Panc1 (cell line): Measurements from ENCODE around the gene MYH11. TPM values are rescaled to one million over a fixed set of nuclear protein-coding genes. Genes with fewer than 3 reads are reported as not detected.

ENCODE experiments used
- ATAC-seq: fragments of 200-7000 bp; cut with Tn5 transposase; 2 replicates; pipeline ENCODE4 v1.9.1; 2020; ENCODE audit warnings: mild to moderate bottlenecking, moderate library complexity
- BruUV-seq: library from RNA; stranded (reverse); fragments of 400-500 nt; replicated peaks from 2 replicates; lab custom pipeline; 2021; lab: Mats Ljungman, UMichigan
- CTCF ChIA-PET: fragments of 300-600 bp; sonication (Branson Sonifier 250); formaldehyde crosslinking; loops from one replicate; lab custom pipeline; 2022; ENCODE audit warnings: antibody characterized with exemption; lab: Charles Lee
- POLR2A ChIA-PET: fragments of 300-600 bp; sonication (Branson Sonifier 250); formaldehyde crosslinking; loops from one replicate; lab custom pipeline; 2022; ENCODE audit warnings: antibody characterized with exemption; lab: Charles Lee
- DNase-seq: peaks from one replicate; pipeline ENCODE4 v3.0.0-alpha.2; 2010; ENCODE audit warnings: low read depth, low spot score
- H3K27ac ChIP-seq: 2 replicates; pipeline ENCODE4 v1.5.1; 2011; ENCODE audit warnings: mild to moderate bottlenecking, low read length, inconsistent platforms
- H3K27me3 ChIP-seq: fragments of 200-500 bp; sonication (Bioruptor generic); 2 replicates; pipeline ENCODE4 v1.6.0; 2014; ENCODE audit warnings: low read length, inconsistent platforms; ENCODE audit not compliant: control insufficient read depth, insufficient read depth
- H3K36me3 ChIP-seq: fragments of 200-500 bp; sonication (Bioruptor generic); 2 replicates; pipeline ENCODE4 v1.5.1; 2014; ENCODE audit warnings: inconsistent platforms, mild to moderate bottlenecking, low read length, moderate library complexity; ENCODE audit not compliant: control insufficient read depth, insufficient read depth
- H3K4me1 ChIP-seq: 2 replicates; pipeline ENCODE4 v1.5.1; 2011; ENCODE audit warnings: inconsistent platforms, mild to moderate bottlenecking, low read length, moderate library complexity; ENCODE audit not compliant: control insufficient read depth, insufficient read depth
- H3K4me3 ChIP-seq, 2 experiments: 2 replicates each; pipeline ENCODE4 v1.5.1; 2011 to 2012; ENCODE audit warnings: low read depth in 2 of 2, low read length in 2 of 2, mild to moderate bottlenecking in 2 of 2, inconsistent platforms in 1 of 2, moderate library complexity in 1 of 2
- H3K9me3 ChIP-seq: fragments of 200-500 bp; sonication (Bioruptor generic); 2 replicates; pipeline ENCODE4 v1.5.1; 2014; ENCODE audit warnings: low read depth, mild to moderate bottlenecking, inconsistent platforms, low read length, moderate library complexity; ENCODE audit not compliant: control insufficient read depth, insufficient read depth
- POLR2AphosphoS5 ChIP-seq: IDR thresholded peaks from 2 replicates; pipeline ENCODE4 v1.6.1; 2012; ENCODE audit warnings: mild to moderate bottlenecking, low read depth, low read length, moderate library complexity
- SIN3A ChIP-seq: IDR thresholded peaks from 2 replicates; pipeline ENCODE4 v1.6.1; 2012; ENCODE audit warnings: low read depth, mild to moderate bottlenecking, low read length, moderate library complexity, borderline replicate concordance; ENCODE audit not compliant: insufficient read depth
- TCF7L2 ChIP-seq: IDR thresholded peaks from 2 replicates; pipeline ENCODE4 v1.6.1; 2011; ENCODE audit warnings: mild to moderate bottlenecking, low read depth, low read length, inconsistent platforms
- in situ Hi-C: cut with HindIII; loops from 2 replicates; pipeline ENCODE4 v1.10.0; 2016; ENCODE audit warnings: low sequenced_read_pairs, low pct_unique_long_range_greater_than_20kb
- intact Hi-C: fragments of 100-400 bp; cut with micrococcal nuclease; formaldehyde crosslinking; loops from one replicate; pipeline ENCODE4 v1.10.0; 2022; ENCODE audit not compliant: unreplicated experiment
- total RNA-seq: library from RNA; stranded (reverse); gene quantifications from one replicate; pipeline ENCODE4 v1.2.1, GENCODE V29; 2021; ENCODE audit not compliant: unreplicated experiment
- TF ChIP-seq, protein P1 (sequence below): fragments of 450-650 bp; IDR thresholded peaks from 2 replicates; pipeline ENCODE4 v1.5.1; 2017; ENCODE audit warnings: mild to moderate bottlenecking
- TF ChIP-seq, protein P2 (sequence below), 2 experiments: IDR thresholded peaks; 2 replicates each; pipeline ENCODE4 v1.6.1; 2011 to 2012; ENCODE audit warnings: low read depth in 2 of 2, control low read depth in 1 of 2, low read length in 1 of 2, mild to moderate bottlenecking in 1 of 2, moderate library complexity in 1 of 2; ENCODE audit not compliant: insufficient read depth in 1 of 2

MYH11 gene
- total RNA-seq, 1 experiment from 2014 or later: 0.51 TPM

- Histone ChIP-seq H3K4me1 (no peaks in the 10 kb centered on the region), H3K27me3 (no peaks in the 10 kb centered on the region; the same call in 1 of the 2 replicates), H3K27ac (no peak overlapping the region), H3K36me3 (no peaks in the 10 kb centered on the region), H3K4me3 (no peak overlapping the region), H3K9me3 (no peaks in the 10 kb centered on the region)
- intact Hi-C loops (loop anchor here (10.0 kb wide), 1 partner anchor 423 kb away; no protein-coding TSS in a partner anchor), in situ Hi-C loops (no loop called here)
- ATAC-seq: 0 out of 2 replicates have a peak, but pooled peaks have one; percentile 12
- no TSS peak for BruUV-seq
- ChIA-PET CTCF (no interaction called here), POLR2A (no interaction called here)
- no peak for DNase-seq
- TF ChIP-seq, protein P1, sequence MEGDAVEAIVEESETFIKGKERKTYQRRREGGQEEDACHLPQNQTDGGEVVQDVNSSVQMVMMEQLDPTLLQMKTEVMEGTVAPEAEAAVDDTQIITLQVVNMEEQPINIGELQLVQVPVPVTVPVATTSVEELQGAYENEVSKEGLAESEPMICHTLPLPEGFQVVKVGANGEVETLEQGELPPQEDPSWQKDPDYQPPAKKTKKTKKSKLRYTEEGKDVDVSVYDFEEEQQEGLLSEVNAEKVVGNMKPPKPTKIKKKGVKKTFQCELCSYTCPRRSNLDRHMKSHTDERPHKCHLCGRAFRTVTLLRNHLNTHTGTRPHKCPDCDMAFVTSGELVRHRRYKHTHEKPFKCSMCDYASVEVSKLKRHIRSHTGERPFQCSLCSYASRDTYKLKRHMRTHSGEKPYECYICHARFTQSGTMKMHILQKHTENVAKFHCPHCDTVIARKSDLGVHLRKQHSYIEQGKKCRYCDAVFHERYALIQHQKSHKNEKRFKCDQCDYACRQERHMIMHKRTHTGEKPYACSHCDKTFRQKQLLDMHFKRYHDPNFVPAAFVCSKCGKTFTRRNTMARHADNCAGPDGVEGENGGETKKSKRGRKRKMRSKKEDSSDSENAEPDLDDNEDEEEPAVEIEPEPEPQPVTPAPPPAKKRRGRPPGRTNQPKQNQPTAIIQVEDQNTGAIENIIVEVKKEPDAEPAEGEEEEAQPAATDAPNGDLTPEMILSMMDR: no peak
- TF ChIP-seq SIN3A (no peak), TCF7L2 (no peak), POLR2AphosphoS5 (no peak)
- TF ChIP-seq, protein P2, sequence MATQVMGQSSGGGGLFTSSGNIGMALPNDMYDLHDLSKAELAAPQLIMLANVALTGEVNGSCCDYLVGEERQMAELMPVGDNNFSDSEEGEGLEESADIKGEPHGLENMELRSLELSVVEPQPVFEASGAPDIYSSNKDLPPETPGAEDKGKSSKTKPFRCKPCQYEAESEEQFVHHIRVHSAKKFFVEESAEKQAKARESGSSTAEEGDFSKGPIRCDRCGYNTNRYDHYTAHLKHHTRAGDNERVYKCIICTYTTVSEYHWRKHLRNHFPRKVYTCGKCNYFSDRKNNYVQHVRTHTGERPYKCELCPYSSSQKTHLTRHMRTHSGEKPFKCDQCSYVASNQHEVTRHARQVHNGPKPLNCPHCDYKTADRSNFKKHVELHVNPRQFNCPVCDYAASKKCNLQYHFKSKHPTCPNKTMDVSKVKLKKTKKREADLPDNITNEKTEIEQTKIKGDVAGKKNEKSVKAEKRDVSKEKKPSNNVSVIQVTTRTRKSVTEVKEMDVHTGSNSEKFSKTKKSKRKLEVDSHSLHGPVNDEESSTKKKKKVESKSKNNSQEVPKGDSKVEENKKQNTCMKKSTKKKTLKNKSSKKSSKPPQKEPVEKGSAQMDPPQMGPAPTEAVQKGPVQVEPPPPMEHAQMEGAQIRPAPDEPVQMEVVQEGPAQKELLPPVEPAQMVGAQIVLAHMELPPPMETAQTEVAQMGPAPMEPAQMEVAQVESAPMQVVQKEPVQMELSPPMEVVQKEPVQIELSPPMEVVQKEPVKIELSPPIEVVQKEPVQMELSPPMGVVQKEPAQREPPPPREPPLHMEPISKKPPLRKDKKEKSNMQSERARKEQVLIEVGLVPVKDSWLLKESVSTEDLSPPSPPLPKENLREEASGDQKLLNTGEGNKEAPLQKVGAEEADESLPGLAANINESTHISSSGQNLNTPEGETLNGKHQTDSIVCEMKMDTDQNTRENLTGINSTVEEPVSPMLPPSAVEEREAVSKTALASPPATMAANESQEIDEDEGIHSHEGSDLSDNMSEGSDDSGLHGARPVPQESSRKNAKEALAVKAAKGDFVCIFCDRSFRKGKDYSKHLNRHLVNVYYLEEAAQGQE (IDR thresholded peaks at IDR 0.05; ENCODE audit: insufficient read depth in 1 of 2, low read depth in 2 of 2, low read length in 1 of 2): no peak
Measured at GRCh38 chr16:15771694-15772093, 85.1 kb downstream of the MYH11 start.

DNA sequence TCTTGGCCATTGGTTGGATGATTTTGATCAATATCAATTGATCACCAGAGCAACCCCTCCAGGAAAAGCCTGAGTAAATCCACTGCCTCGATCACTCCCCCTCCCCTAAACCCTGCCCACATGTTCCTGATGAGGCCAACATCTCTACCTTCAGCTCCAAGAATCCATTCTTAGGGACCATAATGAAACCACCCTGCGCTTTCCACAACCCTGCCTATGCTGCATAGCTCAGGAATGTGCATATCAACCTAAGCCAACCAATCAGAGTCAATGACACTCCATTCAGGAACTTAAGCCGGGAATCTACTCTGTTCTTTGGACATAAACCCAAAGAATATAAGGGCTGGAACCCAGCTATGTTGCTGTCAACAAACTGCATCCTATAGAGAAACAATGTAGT is 86.3 kb downstream of the MYH11 start:
- Histone ChIP-seq H3K27ac (no peak overlapping the region), H3K4me3 (no peak overlapping the region), H3K4me1 (no peaks in the 10 kb centered on the region), H3K27me3 (no peaks in the 10 kb centered on the region; the same call in 1 of the 2 replicates), H3K9me3 (no peaks in the 10 kb centered on the region), H3K36me3 (no peaks in the 10 kb centered on the region)
- in situ Hi-C loops (no loop called here), intact Hi-C loops (loop anchor here (10.0 kb wide), 1 partner anchor 424 kb away; no protein-coding TSS in a partner anchor)
- ATAC-seq (no peak), DNase-seq (no peak)
- BruUV-seq: no TSS peak
- POLR2A ChIA-PET: interaction anchor here (0.6 kb wide), 1 partner anchor 36 kb away, joined by 10 read pairs; no protein-coding TSS in a partner anchor
- TF ChIP-seq, protein P2 (IDR thresholded peaks at IDR 0.05; ENCODE audit: insufficient read depth in 1 of 2, low read depth in 2 of 2, low read length in 1 of 2): no peak
- TF ChIP-seq POLR2AphosphoS5 (no peak), TCF7L2 (no peak), SIN3A (no peak)
- TF ChIP-seq, protein P1: no peak
- CTCF ChIA-PET: no interaction called here
